CD14-positive monocyte (primary cell): ENCODE measurements around the gene SPC25. TPM values are rescaled to one million over a fixed set of nuclear protein-coding genes. Genes with fewer than 3 reads are reported as not detected.

Experiments
- DNase-seq, 3 donors: peaks; one replicate each; pipeline ENCODE4 v3.0.0-alpha.2; 2011 to 2022
- H2AFZ ChIP-seq: 2 replicates; pipeline ENCODE4 v1.6.0; 2012; ENCODE audit warnings: mild to moderate bottlenecking, low read depth, low read length, inconsistent platforms; ENCODE audit not compliant: insufficient read depth, poor library complexity, severe bottlenecking
- H3K27ac ChIP-seq, 2 donors: 1 replicate in 1 of 2; 2 replicates in 1 of 2; pipeline ENCODE4 v1.5.1; 2012 to 2013; ENCODE audit warnings: low read length in 2 of 2, control low read depth in 1 of 2, inconsistent platforms in 1 of 2, low read depth in 1 of 2, mild to moderate bottlenecking in 1 of 2
- H3K27me3 ChIP-seq, 2 donors: one replicate each; pipeline versions ENCODE4 v1.6.0 to v1.6.1; 2011 to 2013; ENCODE audit warnings: low read length in 2 of 2; ENCODE audit not compliant: control insufficient read depth in 2 of 2, insufficient read depth in 2 of 2
- H3K36me3 ChIP-seq, 2 donors: replicated peaks in 1 of 2; 1 replicate in 1 of 2; 2 replicates in 1 of 2; pipeline versions ENCODE4 v1.5.1 to v1.6.1; 2012 to 2013; ENCODE audit warnings: low read length in 2 of 2, control low read depth in 1 of 2, inconsistent platforms in 1 of 2, mild to moderate bottlenecking in 1 of 2; ENCODE audit not compliant: insufficient read depth in 2 of 2, control insufficient read depth in 1 of 2
- H3K4me1 ChIP-seq, 2 donors: 1 replicate in 1 of 2; 2 replicates in 1 of 2; pipeline versions ENCODE4 v1.5.1 to v1.6.1; 2012 to 2013; ENCODE audit warnings: low read length in 2 of 2, control low read depth in 1 of 2, inconsistent platforms in 1 of 2, mild to moderate bottlenecking in 1 of 2, moderate library complexity in 1 of 2; ENCODE audit not compliant: insufficient read depth in 2 of 2, control insufficient read depth in 1 of 2
- H3K4me2 ChIP-seq: replicated peaks from 2 replicates; pipeline ENCODE3; 2012; ENCODE audit warnings: low read length, moderate library complexity, mild to moderate bottlenecking; ENCODE audit not compliant: poor library complexity, severe bottlenecking; ENCODE audit errors: extremely low read depth
- H3K4me3 ChIP-seq, 3 experiments: fragments of 200-600 bp in 1 of 3; sonication (generic) in 1 of 3; replicated peaks in 1 of 3; 1 replicate in 2 of 3; 2 replicates in 1 of 3; pipeline ENCODE4 v1.5.1; 2011 to 2013; ENCODE audit warnings: low read length in 3 of 3, mild to moderate bottlenecking in 3 of 3, control low read depth in 2 of 3, low read depth in 2 of 3, inconsistent platforms in 1 of 3, moderate library complexity in 1 of 3
- H3K79me2 ChIP-seq: 2 replicates; pipeline ENCODE4 v1.6.0; 2012; ENCODE audit warnings: mild to moderate bottlenecking, control low read depth, inconsistent platforms, low read length, moderate library complexity; ENCODE audit not compliant: insufficient read depth
- H3K9ac ChIP-seq: 2 replicates; pipeline ENCODE4 v1.6.0; 2017; ENCODE audit warnings: low read length, mild to moderate bottlenecking; ENCODE audit not compliant: insufficient read depth, poor library complexity, severe bottlenecking
- H3K9me3 ChIP-seq, 2 donors: replicated peaks in 1 of 2; 1 replicate in 1 of 2; 2 replicates in 1 of 2; pipeline versions ENCODE4 v1.5.1 to v1.6.1; 2012 to 2013; ENCODE audit warnings: low read length in 2 of 2, control low read depth in 1 of 2; ENCODE audit not compliant: control insufficient read depth in 1 of 2, insufficient read depth in 1 of 2
- H4K20me1 ChIP-seq: 2 replicates; pipeline ENCODE4 v1.6.0; 2012; ENCODE audit warnings: mild to moderate bottlenecking, low read length, control low read depth, moderate library complexity; ENCODE audit not compliant: insufficient read depth
- H3K27ac Mint-ChIP-seq, 7 donors: one replicate each; pipeline ENCODE4 v1.8.0; 2020; ENCODE audit warnings: mild to moderate bottlenecking in 7 of 7, mixed read lengths in 7 of 7, moderate library complexity in 6 of 7, inconsistent platforms in 2 of 7
- H3K27me3 Mint-ChIP-seq, 3 donors: one replicate each; pipeline ENCODE4 v1.8.0; 2021 to 2022; ENCODE audit warnings: low read depth in 3 of 3, mild to moderate bottlenecking in 3 of 3, mixed read lengths in 3 of 3, moderate library complexity in 3 of 3, inconsistent platforms in 1 of 3
- H3K36me3 Mint-ChIP-seq, 2 donors: one replicate each; pipeline ENCODE4 v1.8.0; 2020; ENCODE audit warnings: mixed read lengths in 2 of 2, inconsistent platforms in 1 of 2, mild to moderate bottlenecking in 1 of 2
- H3K4me1 Mint-ChIP-seq: one replicate; pipeline ENCODE4 v1.8.0; 2020; ENCODE audit warnings: mild to moderate bottlenecking, mixed read lengths
- H3K4me3 Mint-ChIP-seq, 2 donors: one replicate each; pipeline ENCODE4 v1.8.0; 2020; ENCODE audit warnings: mild to moderate bottlenecking in 2 of 2, mixed read lengths in 2 of 2, moderate library complexity in 1 of 2
- H3K9me3 Mint-ChIP-seq, 7 donors: one replicate each; pipeline ENCODE4 v1.8.0; 2020 to 2022; ENCODE audit warnings: mixed read lengths in 7 of 7, mild to moderate bottlenecking in 6 of 7, moderate library complexity in 6 of 7, inconsistent platforms in 2 of 7
- CTCF ChIP-seq: fragments of 200-600 bp; IDR thresholded peaks from one replicate; pipeline ENCODE4 v1.8.0; 2022; ENCODE audit warnings: antibody characterized with exemption, mild to moderate bottlenecking
- WGBS: methylation state at CpG from one replicate; pipeline ENCODE4 v1.1.5; 2013; ENCODE audit warnings: missing lambda C conversion rate; ENCODE audit not compliant: insufficient coverage; 5-methylcytosine and 5-hydroxymethylcytosine counted together
- intact Hi-C, 2 donors: fragments of 100-400 bp; cut with micrococcal nuclease; formaldehyde crosslinking; loops; one replicate each; pipeline versions ENCODE4 v1.15.0 to v1.15.1; 2023
- polyA plus RNA-seq, 3 donors: library from polyadenylated mRNA; depleted of rRNA in 1 of 3; unstranded in 2 of 3; stranded (reverse) in 1 of 3; fragments of 300-500 nt in 2 of 3; fragments of >200 nt in 1 of 3; fragmentation: Illumina TruSeq in 2 of 3; gene quantifications; 1 replicate in 2 of 3; 2 replicates in 1 of 3; pipeline ENCODE4 v1.2.3, GENCODE V29; 2012 to 2021

The SPC25 gene
- polyA plus RNA-seq, 3 donors: not detected

GRCh38 chr2:168892327-168892726, 2.1 kb upstream of the SPC25 start:
- H4K20me1 ChIP-seq: no peaks in the 10 kb centered on the region
- Mint-ChIP-seq H3K27ac (no peak overlapping the region), H3K4me3 (no peak overlapping the region), H3K27me3 (peaks cover 3 to 8% (median 6%) of the 10 kb centered on the region in 3 donors), H3K4me1 (peaks cover 23% of the 10 kb centered on the region), H3K36me3 (peaks cover 4 to 5% of the 10 kb centered on the region in 2 donors), H3K9me3 (no peaks in the 10 kb centered on the region)
- H3K9me3 ChIP-seq: no peaks in the 10 kb centered on the region
- no peak overlapping the region for H3K9ac ChIP-seq
- no peak overlapping the region for H3K4me2 ChIP-seq
- no CpG with 5 or more reads among the region's 3 CpGs for WGBS
- H2AFZ ChIP-seq: peak overlapping the region; percentile 92
- intact Hi-C loops: no loop called here
- H3K27ac ChIP-seq: no peak overlapping the region
- peaks cover 3% of the 10 kb centered on the region in 2 donors for H3K27me3 ChIP-seq
- peaks cover 20% of the 10 kb centered on the region for H3K79me2 ChIP-seq
- H3K4me3 ChIP-seq: no peak overlapping the region
- peaks cover 0 to 7% of the 10 kb centered on the region in 2 donors for H3K36me3 ChIP-seq
- peaks cover 10 to 17% of the 10 kb centered on the region in 2 donors for H3K4me1 ChIP-seq
- no peak for TF ChIP-seq CTCF
- DNase-seq: no peak

- intact Hi-C loops: no loop called here
- peaks cover 14 to 30% of the 10 kb centered on the region in 2 donors for H3K36me3 ChIP-seq
- peaks cover 3 to 8% (median 6%) of the 10 kb centered on the region in 3 donors for H3K27me3 Mint-ChIP-seq
- H3K9me3 Mint-ChIP-seq: no peaks in the 10 kb centered on the region
- H3K27ac Mint-ChIP-seq: peak overlapping the region in 1 of 7 donors; percentile 7
- no CpG with 5 or more reads among the region's 3 CpGs for WGBS
- H3K27me3 ChIP-seq: peaks cover 3% of the 10 kb centered on the region in 2 donors
- H3K36me3 Mint-ChIP-seq: peaks cover 17 to 29% of the 10 kb centered on the region in 2 donors
- peaks cover 10 to 17% of the 10 kb centered on the region in 2 donors for H3K4me1 ChIP-seq
- H3K4me1 Mint-ChIP-seq: peaks cover 15% of the 10 kb centered on the region
- no peak overlapping the region for H3K27ac ChIP-seq
- no peaks in the 10 kb centered on the region for H3K9me3 ChIP-seq
- peak overlapping the region; percentile 95 for H3K4me2 ChIP-seq
- H3K9ac ChIP-seq: peak overlapping the region; percentile 40
- DNase-seq: no peak
- H3K4me3 Mint-ChIP-seq: peak overlapping the region; percentile 97 to 98
- H3K4me3 ChIP-seq: peak overlapping the region; percentile 73 to 84 (median 77)
- peaks cover 25% of the 10 kb centered on the region for H3K79me2 ChIP-seq
- H2AFZ ChIP-seq: peak overlapping the region; percentile 92
- no peak for TF ChIP-seq CTCF
- H4K20me1 ChIP-seq: no peaks in the 10 kb centered on the region
Measured at GRCh38 chr2:168889635-168890005, 610 bp downstream of the SPC25 start.
